SU-DHL-6 (cell line): ENCODE data around the gene ANKRD13B.

Experiments
- CTCF ChIP-seq: fragments of 200-600 bp; sonication (generic); IDR thresholded peaks from one replicate; pipeline ENCODE4 v1.5.1; 2017; ENCODE audit warnings: antibody characterized with exemption, mild to moderate bottlenecking, low read length, moderate library complexity; ENCODE audit not compliant: insufficient read depth, poor library complexity, severe bottlenecking
- EZH2phosphoT487 ChIP-seq: fragments of 200-600 bp; sonication (generic), shearing (Covaris generic); conservative IDR thresholded peaks from 2 replicates; pipeline ENCODE4 v1.6.1; 2018; ENCODE audit warnings: mild to moderate bottlenecking, antibody characterized with exemption, low read length, moderate library complexity, mixed read lengths

GRCh38 chr17:29614349-29615047 is 21.6 kb downstream of the ANKRD13B start:
- TF ChIP-seq CTCF = no peak
- TF ChIP-seq EZH2phosphoT487 = no peak
